Right cardiac atrium (tissue), 5 donors: ENCODE results near the gene TEPSIN. TPM values are rescaled to one million over a fixed set of nuclear protein-coding genes. Genes with fewer than 3 reads are reported as not detected.

Experiments used
- ATAC-seq, 2 donors: fragments of 200-7000 bp; cut with Tn5 transposase; one replicate each; pipeline versions ENCODE4 v1.8.0 to v1.9.1; 2020; ENCODE audit warnings: moderate library complexity in 2 of 2, mild to moderate bottlenecking in 1 of 2
- DNase-seq, 3 donors: peaks; one replicate each; pipeline ENCODE4 v3.0.0-alpha.2; 2020
- H3K27ac ChIP-seq: one replicate; pipeline ENCODE4 v1.5.1; 2013; ENCODE audit warnings: mild to moderate bottlenecking, low read length, control low read depth, moderate library complexity
- H3K27me3 ChIP-seq: one replicate; pipeline ENCODE4 v1.6.1; 2013; ENCODE audit not compliant: control insufficient read depth, insufficient read depth
- H3K4me1 ChIP-seq: one replicate; pipeline ENCODE4 v1.6.1; 2013; ENCODE audit warnings: low read length; ENCODE audit not compliant: control insufficient read depth, insufficient read depth
- H3K4me3 ChIP-seq: one replicate; pipeline ENCODE4 v1.5.1; 2013; ENCODE audit warnings: low read length, control low read depth
- H3K9me3 ChIP-seq: one replicate; pipeline ENCODE4 v1.6.1; 2013; ENCODE audit warnings: low read length; ENCODE audit not compliant: control insufficient read depth
- WGBS: extraction: QIAGEN DNeasy Blood & Tissue Kit; methylation state at CpG from one replicate; pipeline ENCODE4 v1.1.7; 2013; 5-methylcytosine and 5-hydroxymethylcytosine counted together
- intact Hi-C, 4 donors: fragments of 100-400 bp; cut with DNase I; formaldehyde crosslinking; loops; one replicate each; pipeline versions ENCODE4 v1.11.0 to v1.14.0; 2022 to 2023
- polyA plus RNA-seq: library from polyadenylated mRNA; stranded (reverse); fragments of 200-250 nt; gene quantifications from one replicate; pipeline ENCODE4 v1.2.3, GENCODE V29; 2013
- total RNA-seq, 4 donors: library from RNA; stranded (reverse); fragmentation: NEBNext Ultra II Directional; extraction: Animal tissue kit (Norgen Biotek cat#: 25700); gene quantifications; one replicate each; pipeline ENCODE4 v1.2.1, GENCODE V29; 2021
- donor health status: healthy with polysubstance abuse.
- donor health status: DM: no; HTN: yes; CAD: no.
- donor health status: DM: no; HTN: no; CAD: no.
- donor health status: DM: no; HTN: yes; CAD: no; lungs with severe emphysema.
- donor health status: DM: yes; HTN: yes; CAD: no.

Gene TEPSIN
- total and polyA plus RNA-seq, 5 donors, result 12.5 to 17.7 (median 13.2) TPM

GRCh38 chr17:81257533-81257932 lies 18.7 kb upstream of the TEPSIN start:
- intact Hi-C loops, result loop anchor here (5.0 to 10.0 kb wide), 3 partner anchors 225 to 347 kb away; no protein-coding TSS in a partner anchor
- Histone ChIP-seq H3K4me3 (no peak overlapping the region), H3K27ac (no peak overlapping the region), H3K27me3 (no peaks in the 10 kb centered on the region), H3K9me3 (no peaks in the 10 kb centered on the region), H3K4me1 (no peaks in the 10 kb centered on the region)
- peak in 2 of 3 donors; percentile 40 to 58 for DNase-seq
- ATAC-seq, result no peak
- 94% methylated on average over 19 of the region's 19 CpGs for WGBS

- intact Hi-C loops, result loop anchor here (5.0 to 10.0 kb wide), 3 partner anchors 226 to 348 kb away; no protein-coding TSS in a partner anchor
- no peaks in the 10 kb centered on the region for H3K4me1 ChIP-seq
- no peaks in the 10 kb centered on the region for H3K9me3 ChIP-seq
- DNase-seq, result peak in 1 of 3 donors; percentile 53
- H3K27me3 ChIP-seq, result no peaks in the 10 kb centered on the region
- H3K27ac ChIP-seq, result no peak overlapping the region
- H3K4me3 ChIP-seq, result no peak overlapping the region
- no peak for ATAC-seq
- WGBS, result 80% methylated on average over 12 of the region's 12 CpGs
These were observed 17.8 kb upstream of the TEPSIN start for GRCh38 chr17:81256616-81257015.

GRCh38 chr17:81254955-81255717 lies 16.3 kb upstream of the TEPSIN start:
- no peaks in the 10 kb centered on the region for H3K9me3 ChIP-seq
- H3K4me1 ChIP-seq, result no peaks in the 10 kb centered on the region
- WGBS, result 25% methylated on average over 35 of the region's 35 CpGs
- peak; percentile 82 to 83 for ATAC-seq
- no peak overlapping the region for H3K27ac ChIP-seq
- H3K27me3 ChIP-seq, result no peaks in the 10 kb centered on the region
- intact Hi-C loops, result loop anchor here (5.0 to 10.0 kb wide), 3 partner anchors 227 to 350 kb away; no protein-coding TSS in a partner anchor
- H3K4me3 ChIP-seq, result no peak overlapping the region
- DNase-seq, result peak; percentile 84 to 94 (median 93)

GRCh38 chr17:81253358-81254131 lies 14.7 kb upstream of the TEPSIN start:
- Histone ChIP-seq H3K9me3 (no peaks in the 10 kb centered on the region), H3K4me1 (no peaks in the 10 kb centered on the region), H3K27me3 (no peaks in the 10 kb centered on the region), H3K27ac (no peak overlapping the region), H3K4me3 (no peak overlapping the region)
- intact Hi-C loops, result loop anchor here in 3 of 4 donors (2.0 to 10.0 kb wide), 3 partner anchors 231 to 351 kb away; no protein-coding TSS in a partner anchor
- WGBS, result 55% methylated on average over 19 of the region's 19 CpGs
- ATAC-seq (peak in 1 of 2 donors; percentile 35), DNase-seq (peak in 2 of 3 donors; percentile 64 to 65)

- DNase-seq, result peak in 2 of 3 donors; percentile 40 to 62
- ATAC-seq, result no peak
- intact Hi-C loops, result loop anchor here in 3 of 4 donors (2.0 to 10.0 kb wide), 3 partner anchors 232 to 352 kb away; no protein-coding TSS in a partner anchor
- Histone ChIP-seq H3K9me3 (no peaks in the 10 kb centered on the region), H3K4me3 (no peak overlapping the region), H3K27ac (no peak overlapping the region), H3K4me1 (no peaks in the 10 kb centered on the region), H3K27me3 (no peaks in the 10 kb centered on the region)
- WGBS, result 74% methylated on average over 15 of the region's 15 CpGs
These were observed 14.1 kb upstream of the TEPSIN start for GRCh38 chr17:81252987-81253329.

- H3K4me3 ChIP-seq, result no peak overlapping the region
- no peaks in the 10 kb centered on the region for H3K27me3 ChIP-seq
- peak in 2 of 3 donors; percentile 40 to 56 for DNase-seq
- H3K9me3 ChIP-seq, result no peaks in the 10 kb centered on the region
- H3K27ac ChIP-seq, result no peak overlapping the region
- no peaks in the 10 kb centered on the region for H3K4me1 ChIP-seq
- intact Hi-C loops, result loop anchor here in 3 of 4 donors (2.0 to 10.0 kb wide), 3 partner anchors 232 to 352 kb away; no protein-coding TSS in a partner anchor
- ATAC-seq, result no peak
- 83% methylated on average over 15 of the region's 15 CpGs for WGBS
These were observed 13.6 kb upstream of the TEPSIN start for GRCh38 chr17:81252326-81252986.

- DNase-seq, result peak in 2 of 3 donors; percentile 61 to 65
- no peak overlapping the region for H3K4me3 ChIP-seq
- H3K4me1 ChIP-seq, result no peaks in the 10 kb centered on the region
- no peak for ATAC-seq
- H3K27ac ChIP-seq, result no peak overlapping the region
- H3K27me3 ChIP-seq, result no peaks in the 10 kb centered on the region
- intact Hi-C loops, result loop anchor here in 3 of 4 donors (2.0 to 10.0 kb wide), 3 partner anchors 233 to 353 kb away; no protein-coding TSS in a partner anchor
- no peaks in the 10 kb centered on the region for H3K9me3 ChIP-seq
- 75% methylated on average over 29 of the region's 29 CpGs for WGBS
These were observed 12.9 kb upstream of the TEPSIN start for GRCh38 chr17:81251709-81252301.

- intact Hi-C loops, result loop anchor here in 3 of 4 donors (10.0 kb wide), 1 partner anchor 354 kb away; no protein-coding TSS in a partner anchor
- Histone ChIP-seq H3K4me3 (no peak overlapping the region), H3K27ac (no peak overlapping the region), H3K9me3 (no peaks in the 10 kb centered on the region), H3K4me1 (no peaks in the 10 kb centered on the region), H3K27me3 (no peaks in the 10 kb centered on the region)
- 72% methylated on average over 25 of the region's 25 CpGs for WGBS
- peak; percentile 8 to 20 for ATAC-seq
- peak; percentile 31 to 69 (median 65) for DNase-seq
These were observed 12.3 kb upstream of the TEPSIN start for GRCh38 chr17:81251094-81251708.

GRCh38 chr17:81250286-81251093 lies 11.6 kb upstream of the TEPSIN start:
- Histone ChIP-seq H3K9me3 (no peaks in the 10 kb centered on the region), H3K27me3 (no peaks in the 10 kb centered on the region), H3K27ac (no peak overlapping the region), H3K4me3 (no peak overlapping the region), H3K4me1 (no peaks in the 10 kb centered on the region)
- intact Hi-C loops, result loop anchor here in 3 of 4 donors (10.0 kb wide), 1 partner anchor 354 kb away; no protein-coding TSS in a partner anchor
- peak; percentile 7 to 52 (median 30) for DNase-seq
- WGBS, result 91% methylated on average over 31 of the region's 31 CpGs
- no peak for ATAC-seq
